ENCODE data around the gene LCOR. TPM values are rescaled to one million over a fixed set of nuclear protein-coding genes. Genes with fewer than 3 reads are reported as not detected.

The LCOR gene
- total and polyA plus RNA-seq, 12 donors: 1.6 to 28.8 (median 23.7) TPM

GRCh38 chr10:96860631-96861277 lies 28.7 kb downstream of the LCOR start:
- WGBS, 2 donors: 88% methylated on average over 5 of the region's 5 CpGs
- no peak overlapping the region for H3K27ac ChIP-seq

GRCh38 chr10:96863922-96864543 lies 31.9 kb downstream of the LCOR start:
- peak overlapping the region in 1 of 10 donors; percentile 13 for H3K27ac ChIP-seq
- H3K9me3 ChIP-seq: no peaks in the 10 kb centered on the region
- H3K4me3 ChIP-seq: no peak overlapping the region
- no peak for DNase-seq
- H3K36me3 ChIP-seq: peaks cover 0 to 28% (median 2%) of the 10 kb centered on the region in 9 donors
- no peaks in the 10 kb centered on the region for H3K27me3 ChIP-seq
- no peak for TF ChIP-seq CTCF (IDR thresholded peaks at IDR 0.05)
- peaks cover 0 to 34% (median 19%) of the 10 kb centered on the region in 9 donors for H3K4me1 ChIP-seq
- 49 to 61% methylated on average over 3 of the region's 3 CpGs for WGBS, 2 donors
- ATAC-seq: peak in 5 of 8 donors; percentile 37 to 68 (median 59)
- intact Hi-C loops (cut with DNase I): no loop called here

More at GRCh38 chr10:96860631-96861277, 28.7 kb downstream of the LCOR start:
- no peak for ATAC-seq
- Histone ChIP-seq H3K4me1 (peaks cover 0 to 65% (median 36%) of the 10 kb centered on the region in 9 donors), H3K9me3 (no peaks in the 10 kb centered on the region), H3K36me3 (peaks cover 0 to 36% (median 2%) of the 10 kb centered on the region in 9 donors), H3K27me3 (no peaks in the 10 kb centered on the region), H3K4me3 (no peak overlapping the region)
- no peak for DNase-seq
- TF ChIP-seq CTCF (IDR thresholded peaks at IDR 0.05): no peak
- intact Hi-C loops (cut with DNase I): no loop called here

- Histone ChIP-seq H3K9me3 (no peaks in the 10 kb centered on the region), H3K27ac (no peak overlapping the region), H3K4me1 (peaks cover 0 to 44% (median 18%) of the 10 kb centered on the region in 9 donors), H3K4me3 (no peak overlapping the region), H3K27me3 (no peaks in the 10 kb centered on the region), H3K36me3 (no peaks in the 10 kb centered on the region)
- no peak for ATAC-seq
- DNase-seq: no peak
- intact Hi-C loops (cut with DNase I): no loop called here
- no peak for TF ChIP-seq CTCF (IDR thresholded peaks at IDR 0.05)
These were observed 41.0 kb downstream of the LCOR start for GRCh38 chr10:96873086-96873485.

GRCh38 chr10:96873756-96874467 lies 41.8 kb downstream of the LCOR start:
- Histone ChIP-seq H3K9me3 (no peaks in the 10 kb centered on the region), H3K4me3 (no peak overlapping the region), H3K27me3 (no peaks in the 10 kb centered on the region), H3K36me3 (peaks cover 0 to 3% (median 0%) of the 10 kb centered on the region in 9 donors), H3K4me1 (peaks cover 0 to 45% (median 18%) of the 10 kb centered on the region in 9 donors), H3K27ac (no peak overlapping the region)
- ATAC-seq (no peak), DNase-seq (no peak)
- 90 to 93% methylated on average over 7 of the region's 7 CpGs for WGBS, 2 donors
- intact Hi-C loops (cut with DNase I): no loop called here
- TF ChIP-seq CTCF (IDR thresholded peaks at IDR 0.05): no peak
